ENCODE measurements around the gene PDPK1. TPM values are rescaled to one million over a fixed set of nuclear protein-coding genes. Genes with fewer than 3 reads are reported as not detected.

The PDPK1 gene
- total RNA-seq: 23.1 and 24.0 TPM in 2 replicates

DNA sequence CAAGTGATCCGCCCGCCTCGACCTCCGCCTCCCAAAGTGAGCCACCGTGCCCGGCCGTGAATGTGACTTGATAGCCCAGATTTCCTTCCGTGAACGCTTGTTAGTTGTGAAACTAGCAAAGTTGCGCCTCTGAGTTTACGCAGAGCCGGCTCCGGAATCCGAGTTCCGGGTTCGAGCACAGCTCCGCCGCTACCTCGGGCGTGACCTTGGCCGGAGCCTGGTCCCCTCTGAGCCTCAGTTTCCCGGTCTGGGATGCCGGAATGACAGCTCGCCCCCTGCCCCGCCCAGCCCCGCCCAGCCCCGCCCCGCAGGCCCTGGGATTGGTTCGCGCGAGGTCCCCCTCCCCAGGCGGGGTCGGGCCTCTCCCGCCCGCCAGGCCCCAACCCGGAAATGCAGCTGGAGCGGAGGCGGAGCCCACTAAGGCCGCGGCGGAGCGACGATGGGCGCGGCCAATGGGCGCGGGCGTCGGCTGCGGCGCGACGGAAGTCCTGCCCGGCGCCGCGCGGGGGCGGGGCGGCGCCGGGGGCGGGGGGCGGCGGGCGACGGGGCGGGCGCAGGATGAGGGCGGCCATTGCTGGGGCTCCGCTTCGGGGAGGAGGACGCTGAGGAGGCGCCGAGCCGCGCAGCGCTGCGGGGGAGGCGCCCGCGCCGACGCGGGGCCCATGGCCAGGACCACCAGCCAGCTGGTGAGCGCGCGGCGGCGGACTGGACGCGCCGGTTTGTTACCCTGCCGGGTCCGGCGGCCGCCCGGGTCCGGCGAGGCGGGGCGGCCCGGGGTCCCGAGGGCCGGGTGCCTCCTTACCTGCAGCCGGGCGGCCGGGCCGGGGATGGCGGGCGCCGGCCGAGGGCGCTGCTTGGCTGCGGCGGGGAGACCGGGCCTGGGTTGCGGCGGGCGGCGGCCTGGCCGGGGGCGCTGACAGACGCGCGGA, at the start of gene PDPK1:
PDPK1 (plus strand) TSS at position 571 of the 929 bp plus-strand sequence; CDS start at position 663, 92 bp downstream.

DNA sequence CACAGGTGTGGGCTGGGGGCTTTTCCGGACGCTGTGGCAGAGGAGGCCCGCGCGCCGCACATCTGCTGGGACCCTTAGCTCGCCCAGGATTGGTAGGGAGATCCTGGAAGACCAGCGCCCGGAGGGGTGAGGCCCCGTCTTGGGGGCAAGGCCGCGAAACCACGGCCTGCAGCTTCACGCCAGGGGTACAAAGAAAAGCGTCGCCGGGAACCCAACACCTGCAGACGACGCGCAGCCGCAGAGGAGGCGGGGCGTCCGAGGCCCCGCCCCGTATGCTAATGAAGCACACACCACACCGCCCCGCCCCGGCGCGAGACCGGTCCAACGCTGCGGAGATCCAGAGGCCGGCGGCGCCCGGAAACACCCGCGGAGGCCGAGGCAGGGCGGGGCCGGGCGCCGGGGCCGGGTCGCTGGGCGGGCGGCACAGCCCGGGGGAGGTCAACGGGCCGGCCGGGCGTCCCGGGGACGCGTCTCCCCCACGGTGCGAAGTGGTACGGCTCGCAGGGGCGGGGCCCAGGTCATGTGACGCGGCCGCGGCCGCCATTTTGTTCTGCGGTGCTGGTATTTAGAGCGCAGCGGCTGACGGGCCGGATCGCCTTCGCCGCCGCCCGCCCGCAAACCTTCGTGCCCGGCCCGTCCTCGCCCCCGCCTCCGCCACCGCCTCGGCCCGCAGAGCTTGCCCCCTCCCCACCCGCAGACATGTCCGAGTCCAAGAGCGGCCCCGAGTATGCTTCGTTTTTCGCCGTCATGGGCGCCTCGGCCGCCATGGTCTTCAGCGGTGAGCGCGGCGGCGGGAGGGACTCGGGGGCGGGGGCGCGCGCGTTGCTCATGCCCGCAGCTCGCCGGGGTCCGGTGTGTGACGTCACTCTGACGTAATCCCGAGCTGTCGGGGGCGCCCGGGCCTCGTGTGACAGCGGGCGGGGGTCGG, 24.2 kb upstream of the PDPK1 start, which contains the start of gene ATP6V0C:
ATP6V0C (plus strand) TSS at position 548 of the 928 bp plus-strand sequence; CDS start at position 700, 152 bp downstream.

DNA sequence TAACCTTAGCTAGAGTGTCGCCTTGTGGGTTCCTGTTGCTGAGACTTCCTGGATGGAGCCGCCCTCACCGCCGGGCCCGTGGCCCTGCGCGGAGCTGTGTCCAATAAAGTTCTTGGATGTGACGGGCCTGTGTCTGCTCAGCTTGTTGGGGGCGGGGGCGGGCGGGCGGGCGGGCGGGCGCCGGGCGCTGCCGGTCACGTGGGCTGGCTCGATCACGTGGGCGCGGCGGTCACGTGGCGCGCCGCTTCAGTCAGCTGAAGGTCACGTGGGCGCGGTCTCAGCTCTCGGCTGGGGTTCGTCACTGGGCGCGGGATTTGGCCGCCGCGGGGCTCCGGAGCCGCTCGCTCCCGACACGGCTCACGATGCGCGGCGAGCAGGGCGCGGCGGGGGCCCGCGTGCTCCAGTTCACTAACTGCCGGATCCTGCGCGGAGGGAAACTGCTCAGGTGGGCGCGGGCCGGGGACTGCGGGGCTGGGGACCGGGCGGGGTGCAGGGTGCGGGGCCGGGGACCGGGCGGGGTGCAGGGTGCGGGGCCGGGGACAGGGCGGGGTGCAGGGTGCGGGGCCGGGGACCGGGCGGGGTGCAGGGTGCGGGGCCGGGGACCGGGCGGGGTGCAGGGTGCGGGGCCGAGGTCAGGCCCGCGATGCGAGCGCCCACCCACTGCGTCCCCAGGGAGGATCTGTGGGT, 17.6 kb upstream of the PDPK1 start, which contains the start of gene AMDHD2:
AMDHD2 (plus strand) TSS at position 275 of the 687 bp plus-strand sequence; CDS start at position 363, 88 bp downstream.

DNA sequence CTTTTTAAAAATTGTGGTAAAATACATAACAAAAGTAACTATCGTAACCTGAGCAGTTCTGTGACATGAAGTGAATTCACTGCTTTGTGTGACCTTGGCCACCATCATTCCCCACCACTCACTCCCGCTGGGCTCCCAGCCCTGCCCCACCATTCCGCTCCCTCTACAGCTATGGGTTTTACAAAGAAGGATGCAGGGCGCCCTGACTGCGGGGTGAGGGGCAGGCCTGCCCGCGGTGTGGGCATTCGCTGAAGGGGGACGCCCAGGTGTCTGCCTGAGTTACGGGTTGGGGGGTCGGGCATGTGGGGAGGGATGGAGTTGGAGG, 6.5 kb upstream of the PDPK1 start, which contains the start of gene CEMP1:
CEMP1 (minus strand) TSS at position 38 of the 325 bp plus-strand sequence. CDS start 335 bp downstream, outside the sequence.

Small RNAs within 50 kb of the gene (small RNA-seq; reads per million reads assigned to genes)
- gene AC093525.1: not detected
- gene MIR3178: not detected

Other genes starting within 250 kb of the PDPK1 start
- gene ABCA3, start 197.3 kb upstream of the PDPK1 start, total RNA-seq: 0.39 and 0.73 TPM in 2 replicates
- gene CCNF, start 108.6 kb upstream of the PDPK1 start, total RNA-seq: 27.2 and 40.3 TPM in 2 replicates
- 6.2 and 12.1 TPM in 2 replicates for gene TEDC2, start 77.9 kb upstream of the PDPK1 start, total RNA-seq
- gene NTN3, start 66.7 kb upstream of the PDPK1 start, total RNA-seq: under 0.01 and 0.20 TPM in 2 replicates
- gene TBC1D24, start 62.9 kb upstream of the PDPK1 start, total RNA-seq: 11.0 and 16.2 TPM in 2 replicates
- 19.1 and 19.2 TPM in 2 replicates for gene ATP6V0C, start 24.1 kb upstream of the PDPK1 start, total RNA-seq
- gene AMDHD2, start 17.6 kb upstream of the PDPK1 start, total RNA-seq: 60.3 and 62.6 TPM in 2 replicates
- gene CEMP1, start 6.6 kb upstream of the PDPK1 start, total RNA-seq: 0.20 TPM in 1 of 2 replicates, not detected in the other
- 15.8 and 21.7 TPM in 2 replicates for gene KCTD5, start 144.5 kb downstream of the PDPK1 start, total RNA-seq
- 0.37 and 0.78 TPM in 2 replicates for gene PRSS27, start 182.2 kb downstream of the PDPK1 start, total RNA-seq
- 64.3 and 77.4 TPM in 2 replicates for gene SRRM2, start 214.6 kb downstream of the PDPK1 start, total RNA-seq
- gene ELOB, start 239.3 kb downstream of the PDPK1 start, total RNA-seq: 188 and 355 TPM in 2 replicates
- not detected in 2 replicates for gene PRSS33, start 249.5 kb downstream of the PDPK1 start, total RNA-seq

All from subcutaneous preadipocyte (primary cell).